Uterus (tissue), 2 donors: Measurements from ENCODE around the gene TGM2.

Source experiments
- CTCF ChIP-seq, 4 experiments: fragments of 200-600 bp in 2 of 4; fragments of 450-650 bp in 2 of 4; sonication (generic) in 2 of 4; IDR thresholded peaks; one replicate each; pipeline ENCODE4 v1.5.1; 2016 to 2019; ENCODE audit warnings: antibody characterized with exemption in 4 of 4, mild to moderate bottlenecking in 2 of 4, moderate library complexity in 1 of 4
- POLR2A ChIP-seq, 2 donors: fragments of 450-650 bp; IDR thresholded peaks; one replicate each; pipeline ENCODE4 v1.6.1; 2016; ENCODE audit warnings: antibody characterized with exemption in 2 of 2, mild to moderate bottlenecking in 1 of 2, moderate library complexity in 1 of 2

- TF ChIP-seq CTCF (IDR thresholded peaks at IDR 0.05) (no peak), POLR2A (IDR thresholded peaks at IDR 0.05) (no peak)
Observed at GRCh38 chr20:38196592-38196991, 31.5 kb upstream of the TGM2 start.
